Activated CD8-positive, alpha-beta memory T cell treated with anti-CD3 and anti-CD28 coated beads, Interleukin-2, amount 50 U/mL, for 24 hours (primary cell): ENCODE results near the gene COL5A1.

Experiments used
- DNase-seq: peaks from one replicate; pipeline ENCODE4 v3.0.0-alpha.2; 2020; ENCODE audit errors: extremely low read depth

Gene COL5A1

GRCh38 chr9:134835448-134835847 is 193.8 kb downstream of the COL5A1 start:
- no peak for DNase-seq

- DNase-seq: no peak
These were observed 194.4 kb downstream of the COL5A1 start for GRCh38 chr9:134835987-134836386.

GRCh38 chr9:134836406-134836970 is 194.9 kb downstream of the COL5A1 start:
- no peak for DNase-seq

- no peak for DNase-seq
These were observed 195.9 kb downstream of the COL5A1 start for GRCh38 chr9:134837529-134837928.

GRCh38 chr9:134838651-134839454 is 197.2 kb downstream of the COL5A1 start:
- no peak for DNase-seq

GRCh38 chr9:134839455-134840125 is 198.0 kb downstream of the COL5A1 start:
- no peak for DNase-seq

- DNase-seq: no peak
These were observed 198.9 kb downstream of the COL5A1 start for GRCh38 chr9:134840511-134840910.

- DNase-seq: no peak
These were observed 199.7 kb downstream of the COL5A1 start for GRCh38 chr9:134841180-134841904.

- no peak for DNase-seq
These were observed 200.7 kb downstream of the COL5A1 start for GRCh38 chr9:134842321-134842720.

GRCh38 chr9:134843740-134844139 is 202.1 kb downstream of the COL5A1 start:
- no peak for DNase-seq

- DNase-seq: no peak
These were observed 203.2 kb downstream of the COL5A1 start for GRCh38 chr9:134844821-134845220.

- DNase-seq: no peak
These were observed 204.6 kb downstream of the COL5A1 start for GRCh38 chr9:134846187-134846586.

- no peak for DNase-seq
These were observed 205.1 kb downstream of the COL5A1 start for GRCh38 chr9:134846699-134847098.

GRCh38 chr9:134847138-134847537 is 205.5 kb downstream of the COL5A1 start:
- DNase-seq: no peak

GRCh38 chr9:134847752-134848432 is 206.3 kb downstream of the COL5A1 start:
- no peak for DNase-seq

- DNase-seq: no peak
These were observed 206.9 kb downstream of the COL5A1 start for GRCh38 chr9:134848504-134848903.

- DNase-seq: no peak
These were observed 209.0 kb downstream of the COL5A1 start for GRCh38 chr9:134850611-134851010.

- no peak for DNase-seq
These were observed 209.4 kb downstream of the COL5A1 start for GRCh38 chr9:134851020-134851419.

- no peak for DNase-seq
These were observed 211.5 kb downstream of the COL5A1 start for GRCh38 chr9:134852906-134853654.

GRCh38 chr9:134853893-134854292 is 212.3 kb downstream of the COL5A1 start:
- no peak for DNase-seq

- DNase-seq: no peak
These were observed 213.0 kb downstream of the COL5A1 start for GRCh38 chr9:134854541-134854981.
